K562 (cell line): Measurements from ENCODE around the gene GRIA1. TPM values are rescaled to one million over a fixed set of nuclear protein-coding genes. Genes with fewer than 3 reads are reported as not detected.
A peak's percentile ranks its signal among the peaks of the same experiment; 100 is the strongest.

ENCODE experiments used
- ATAC-seq: fragments of 200-7000 bp; cut with Tn5 transposase; 3 replicates; pipeline ENCODE4 v1.9.1; 2020; ENCODE audit warnings: moderate library complexity
- BruUV-seq: library from RNA; stranded (reverse); fragments of 400-500 nt; replicated peaks from 2 replicates; lab custom pipeline; 2021; lab: Mats Ljungman, UMichigan
- CTCF ChIA-PET: fragments of 300-600 bp; formaldehyde crosslinking; extraction: SDS; loops from one replicate; lab custom pipeline; 2021; ENCODE audit warnings: low intra/inter-chr PET ratio; lab: Yijun Ruan, JAX
- POLR2A ChIA-PET: fragments of 300-600, 350-650 bp; sonication (Branson Sonifier 250); formaldehyde crosslinking; extraction: SDS; loops from one replicate; lab custom pipeline; 2021; ENCODE audit warnings: antibody characterized with exemption, inconsistent platforms; lab: Yijun Ruan, JAX
- DNase-seq, 4 experiments: peaks; one replicate each; pipeline versions ENCODE4 v3.0.0 to v3.0.0-alpha.2; 2011 to 2018; ENCODE audit warnings: low spot score in 3 of 4, mixed read lengths in 3 of 4; ENCODE audit errors: extremely low read depth in 1 of 4
- FAIRE-seq: peaks from 2 replicates; lab custom pipeline; 2011; peaks lifted over from hg19 to GRCh38; lab: Jason Lieb, UNC
- H2AFZ ChIP-seq: 2 replicates; pipeline ENCODE4 v1.6.0; 2011; ENCODE audit warnings: low read depth, low read length, control low read depth, inconsistent platforms
- H3K27ac ChIP-seq: fragments of 200-600 bp; 3 replicates; pipeline ENCODE4 v1.8.0; 2011; ENCODE audit warnings: low read depth, mild to moderate bottlenecking, control low read depth, inconsistent platforms, low read length, moderate library complexity, mixed read lengths; ENCODE audit errors: extremely low read depth
- H3K27me3 ChIP-seq, 2 experiments: fragments of 300-600 bp in 1 of 2; 2 replicates in 1 of 2; 3 replicates in 1 of 2; pipeline versions ENCODE4 v1.6.0 to v1.8.0; 2011; ENCODE audit warnings: inconsistent platforms in 2 of 2, low read length in 2 of 2, mild to moderate bottlenecking in 1 of 2, mixed read lengths in 1 of 2, moderate library complexity in 1 of 2; ENCODE audit not compliant: control insufficient read depth in 2 of 2, insufficient read depth in 2 of 2
- H3K36me3 ChIP-seq: fragments of 300-600 bp; 3 replicates; pipeline ENCODE4 v1.8.0; 2011; ENCODE audit warnings: mild to moderate bottlenecking, low read length, inconsistent platforms; ENCODE audit not compliant: control insufficient read depth, insufficient read depth
- H3K4me1 ChIP-seq, 2 experiments: fragments of 200-600 bp in 1 of 2; replicated peaks in 1 of 2; 2 replicates in 1 of 2; 3 replicates in 1 of 2; pipeline versions ENCODE4 v1.5.1 to v1.8.0; 2011; ENCODE audit warnings: inconsistent platforms in 2 of 2, low read length in 2 of 2, mild to moderate bottlenecking in 1 of 2, mixed read lengths in 1 of 2, moderate library complexity in 1 of 2; ENCODE audit not compliant: control insufficient read depth in 2 of 2, insufficient read depth in 2 of 2
- H3K4me2 ChIP-seq: 2 replicates; pipeline ENCODE4 v1.6.1; 2011; ENCODE audit warnings: low read length, control low read depth, inconsistent platforms, mixed read lengths; ENCODE audit not compliant: insufficient read depth
- H3K4me3 ChIP-seq: fragments of 200-600 bp; sonication (generic), shearing (Covaris generic); 2 replicates; pipeline ENCODE4 v1.5.1; 2016; ENCODE audit warnings: control low read depth, inconsistent platforms
- H3K79me2 ChIP-seq: fragments of 200-600 bp; 3 replicates; pipeline ENCODE4 v1.8.0; 2011; ENCODE audit warnings: low read length, inconsistent platforms; ENCODE audit not compliant: control insufficient read depth, insufficient read depth
- H3K9ac ChIP-seq, 2 experiments: 2 replicates each; pipeline versions ENCODE4 v1.6.0 to v1.6.1; 2011; ENCODE audit warnings: low read depth in 2 of 2, low read length in 2 of 2, control low read depth in 1 of 2, inconsistent platforms in 1 of 2, mild to moderate bottlenecking in 1 of 2, mixed read lengths in 1 of 2; ENCODE audit not compliant: insufficient read depth in 1 of 2
- H3K9me1 ChIP-seq: one replicate; pipeline ENCODE4 v1.6.0; 2011; ENCODE audit warnings: inconsistent platforms, mild to moderate bottlenecking, low read length, moderate library complexity; ENCODE audit not compliant: control insufficient read depth, insufficient read depth
- H3K9me3 ChIP-seq: replicated peaks from 2 replicates; pipeline ENCODE4 v1.5.1; 2011; ENCODE audit warnings: low read depth, low read length, inconsistent platforms; ENCODE audit not compliant: control insufficient read depth, insufficient read depth
- H4K20me1 ChIP-seq: replicated peaks from 2 replicates; pipeline ENCODE4 v1.6.1; 2011; ENCODE audit warnings: low read length, inconsistent platforms, mixed read lengths; ENCODE audit not compliant: control insufficient read depth, insufficient read depth
- C11orf30 ChIP-seq: fragments of 450-650 bp; IDR thresholded peaks from 2 replicates; pipeline ENCODE4 v1.6.1; 2016; ENCODE audit warnings: low read depth, mild to moderate bottlenecking
- CTBP1 ChIP-seq: fragments of 450-650 bp; IDR thresholded peaks from 2 replicates; pipeline ENCODE4 v1.6.1; 2016; ENCODE audit warnings: borderline replicate concordance
- DNMT1 ChIP-seq: fragments of 450-650 bp; IDR thresholded peaks from 2 replicates; pipeline ENCODE4 v1.6.1; 2016; ENCODE audit warnings: antibody characterized with exemption, mild to moderate bottlenecking
- MAFF ChIP-seq: IDR thresholded peaks from 2 replicates; pipeline ENCODE4 v1.6.1; 2012; ENCODE audit warnings: low read length, improper control_type of control experiment
- MAFG ChIP-seq: fragments of 450-650 bp; conservative IDR thresholded peaks from 2 replicates; pipeline ENCODE4 v1.6.1; 2016; ENCODE audit warnings: missing genetic modification characterization, missing compliant biosample characterization
- MAFK ChIP-seq: IDR thresholded peaks from 2 replicates; pipeline ENCODE4 v1.6.1; 2011; ENCODE audit warnings: low read length, improper control_type of control experiment
- NFE2 ChIP-seq: IDR thresholded peaks from 2 replicates; pipeline ENCODE4 v1.6.1; 2014; ENCODE audit warnings: antibody characterized with exemption, low read depth
- SAFB2 ChIP-seq: fragments of 200-400 bp; formaldehyde crosslinking; IDR thresholded peaks from 2 replicates; pipeline ENCODE4 v1.6.1; 2018; ENCODE audit warnings: borderline replicate concordance, low read length, low read depth, moderate library complexity; ENCODE audit not compliant: severe bottlenecking
- SMARCB1 ChIP-seq: IDR thresholded peaks from 2 replicates; pipeline ENCODE4 v1.6.1; 2011; ENCODE audit warnings: improper control_type of control experiment, low read depth; ENCODE audit not compliant: insufficient read length
- ZNF316 ChIP-seq: fragments of 450-650 bp; IDR thresholded peaks from 2 replicates; pipeline ENCODE4 v1.6.1; 2016
- WGBS: fragments of 100-300 bp; shearing (Covaris generic); methylation state at CpG from one replicate; pipeline ENCODE4 v1.1.6; 2016; ENCODE audit warnings: low coverage, mixed read lengths; ENCODE audit not compliant: insufficient coverage; ENCODE audit errors: missing lambda C conversion rate; 5-methylcytosine and 5-hydroxymethylcytosine counted together
- in situ Hi-C: fragments of 300-500 bp; cut with MboI; formaldehyde crosslinking; loops from 4 replicates; pipeline ENCODE4 v1.15.0; 2018; ENCODE audit warnings: inconsistent platforms, mixed read lengths
- intact Hi-C: fragments of 100-400 bp; cut with micrococcal nuclease; formaldehyde crosslinking; loops from 2 replicates; pipeline ENCODE4 v1.14.2; 2022
- polyA plus RNA-seq, 8 experiments: library from polyadenylated mRNA; depleted of rRNA in 4 of 8; stranded (reverse) in 5 of 8; unstranded in 3 of 8; fragments of >200 nt; fragmentation: Nextera tagmentation in 2 of 8; fragmentation: Illumina TruSeq in 1 of 8; extraction: Ambion mirVana in 2 of 8; extraction: Trizol in 1 of 8; gene quantifications; 2 replicates each; pipeline versions ENCODE4 v1.2.1 to v1.2.3, GENCODE V29; 2011 to 2014; ENCODE audit warnings: inconsistent platforms in 1 of 8, missing spikeins in 1 of 8
- total RNA-seq, 7 experiments: library from RNA; depleted of rRNA in 6 of 7; stranded (reverse); fragments of >200 nt in 6 of 7; fragmentation: Illumina TruSeq in 2 of 7; extraction: Trizol in 2 of 7; gene quantifications; 2 replicates each; pipeline versions ENCODE4 v1.2.1 to v1.2.3, GENCODE V29; 2011 to 2021; ENCODE audit warnings: low replicate concordance in 1 of 7

Gene GRIA1
- total and polyA plus RNA-seq, 9 of the 15 experiments (the other 6 are each of a cell fraction or from before 2014, with no cell fraction given), result not detected

GRCh38 chr5:153625826-153626354 is 135.4 kb downstream of the GRIA1 start:
- CTCF ChIA-PET, result no interaction called here
- no peaks in the 10 kb centered on the region for H3K79me2 ChIP-seq
- H4K20me1 ChIP-seq, result no peaks in the 10 kb centered on the region
- no peaks in the 10 kb centered on the region for H3K9me3 ChIP-seq
- POLR2A ChIA-PET, result no interaction called here
- H3K9me1 ChIP-seq, result no peaks in the 10 kb centered on the region
- ATAC-seq (no peak), FAIRE-seq (no peak), DNase-seq (no peak)
- no peak overlapping the region for H3K4me3 ChIP-seq
- TF ChIP-seq MAFF (peak; percentile 92), CTBP1 (no peak), MAFG (tag) (peak; percentile 93), C11orf30 (peak; percentile 88), MAFK (peak; percentile 89), ZNF316 (peak; percentile 93), NFE2 (0 out of 2 replicates have a peak, but pooled peaks have one; percentile 14), SMARCB1 (no peak), DNMT1 (no peak), SAFB2 (no peak)
- no peaks in the 10 kb centered on the region for H3K36me3 ChIP-seq
- 3% methylated on average over 7 of the region's 7 CpGs for WGBS
- no TSS peak for BruUV-seq
- H3K27ac ChIP-seq, result no peak overlapping the region
- no peak overlapping the region for H2AFZ ChIP-seq
- no peaks in the 10 kb centered on the region for H3K27me3 ChIP-seq
- intact Hi-C loops, result no loop called here
- in situ Hi-C loops, result no loop called here
- no peaks in the 10 kb centered on the region; a peak in 1 of 5 replicates for H3K4me1 ChIP-seq
- no peak overlapping the region for H3K9ac ChIP-seq
- H3K4me2 ChIP-seq, result no peak overlapping the region
